ENCODE measurements around the gene ZNF784.

The ZNF784 gene

DNA sequence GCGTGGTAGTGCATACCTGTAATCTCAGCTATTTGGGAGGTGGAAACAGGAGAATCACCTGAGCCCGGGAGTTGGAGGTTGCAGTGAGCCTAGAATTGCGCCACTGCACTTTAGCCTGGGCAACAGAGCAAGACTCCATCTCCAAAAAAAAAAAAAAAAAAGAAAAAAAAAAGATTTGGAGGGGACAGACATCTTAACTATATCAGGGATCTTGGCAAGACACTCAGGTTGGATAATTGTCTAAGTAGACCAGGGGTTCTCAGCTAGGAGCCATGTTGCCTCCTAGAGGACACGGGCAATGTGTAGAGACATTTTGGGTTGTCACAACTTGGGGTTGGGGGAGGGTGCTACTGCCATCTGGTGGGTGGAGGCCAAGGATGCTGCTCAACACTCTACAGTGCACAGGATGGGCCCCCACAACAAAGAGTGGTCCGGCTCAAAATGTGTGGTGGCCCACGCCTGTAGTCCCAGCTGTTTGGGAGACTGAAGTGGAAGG lies 14.5 kb upstream of the ZNF784 start:
- Histone ChIP-seq H3K79me2 (peaks cover 32% of the 10 kb centered on the region), H3K4me2 (ENCODE audit: low read length) (no peak overlapping the region), H3K27ac (peak overlapping the region; percentile 99), H3K4me3 (ENCODE audit: low read depth, low read length) (no peak overlapping the region), H3K4me1 (peaks cover 37% of the 10 kb centered on the region), H3K36me3 (ENCODE audit: control insufficient read depth, insufficient read depth, low read length) (no peaks in the 10 kb centered on the region), H2AFZ (no peak overlapping the region), H3K9me3 (ENCODE audit: control insufficient read depth, low read length) (no peaks in the 10 kb centered on the region), H3K9ac (no peak overlapping the region), H3K27me3 (ENCODE audit: control insufficient read depth, insufficient read depth, low read length) (no peaks in the 10 kb centered on the region)
- TF ChIP-seq, protein P1, sequence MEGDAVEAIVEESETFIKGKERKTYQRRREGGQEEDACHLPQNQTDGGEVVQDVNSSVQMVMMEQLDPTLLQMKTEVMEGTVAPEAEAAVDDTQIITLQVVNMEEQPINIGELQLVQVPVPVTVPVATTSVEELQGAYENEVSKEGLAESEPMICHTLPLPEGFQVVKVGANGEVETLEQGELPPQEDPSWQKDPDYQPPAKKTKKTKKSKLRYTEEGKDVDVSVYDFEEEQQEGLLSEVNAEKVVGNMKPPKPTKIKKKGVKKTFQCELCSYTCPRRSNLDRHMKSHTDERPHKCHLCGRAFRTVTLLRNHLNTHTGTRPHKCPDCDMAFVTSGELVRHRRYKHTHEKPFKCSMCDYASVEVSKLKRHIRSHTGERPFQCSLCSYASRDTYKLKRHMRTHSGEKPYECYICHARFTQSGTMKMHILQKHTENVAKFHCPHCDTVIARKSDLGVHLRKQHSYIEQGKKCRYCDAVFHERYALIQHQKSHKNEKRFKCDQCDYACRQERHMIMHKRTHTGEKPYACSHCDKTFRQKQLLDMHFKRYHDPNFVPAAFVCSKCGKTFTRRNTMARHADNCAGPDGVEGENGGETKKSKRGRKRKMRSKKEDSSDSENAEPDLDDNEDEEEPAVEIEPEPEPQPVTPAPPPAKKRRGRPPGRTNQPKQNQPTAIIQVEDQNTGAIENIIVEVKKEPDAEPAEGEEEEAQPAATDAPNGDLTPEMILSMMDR (IDR thresholded peaks at IDR 0.05): peak; percentile 26

DNA sequence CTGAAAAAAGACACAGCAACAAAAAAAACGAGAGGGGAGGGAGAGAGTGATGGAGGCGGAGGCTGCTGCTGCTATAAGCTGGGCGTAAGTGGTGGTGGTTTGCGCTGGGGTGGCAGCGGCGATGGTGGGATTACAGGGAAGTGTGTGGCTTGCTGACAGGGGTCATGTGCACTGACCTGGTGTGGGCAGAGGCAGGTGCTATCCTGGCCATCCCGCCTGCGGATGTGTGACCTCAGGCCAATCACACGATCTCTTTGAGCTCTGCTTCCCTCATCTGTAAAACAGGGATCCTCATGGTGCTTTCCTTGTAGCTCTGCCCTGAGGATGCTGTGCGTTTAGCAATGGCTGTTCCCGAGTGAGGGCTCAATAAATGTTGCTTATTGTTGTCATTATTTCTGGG lies 13.2 kb upstream of the ZNF784 start:
- H3K4me3 ChIP-seq (ENCODE audit: low read depth, low read length): no peak overlapping the region
- H3K27me3 ChIP-seq (ENCODE audit: control insufficient read depth, insufficient read depth, low read length): no peaks in the 10 kb centered on the region
- peaks cover 32% of the 10 kb centered on the region for H3K79me2 ChIP-seq
- H3K27ac ChIP-seq: no peak overlapping the region
- H3K36me3 ChIP-seq (ENCODE audit: control insufficient read depth, insufficient read depth, low read length): no peaks in the 10 kb centered on the region
- H2AFZ ChIP-seq: no peak overlapping the region
- no peaks in the 10 kb centered on the region for H3K9me3 ChIP-seq (ENCODE audit: control insufficient read depth, low read length)
- H3K9ac ChIP-seq: no peak overlapping the region
- peaks cover 34% of the 10 kb centered on the region for H3K4me1 ChIP-seq
- peak overlapping the region; percentile 32 for H3K4me2 ChIP-seq (ENCODE audit: low read length)
- TF ChIP-seq, protein P1 (IDR thresholded peaks at IDR 0.05): no peak

DNA sequence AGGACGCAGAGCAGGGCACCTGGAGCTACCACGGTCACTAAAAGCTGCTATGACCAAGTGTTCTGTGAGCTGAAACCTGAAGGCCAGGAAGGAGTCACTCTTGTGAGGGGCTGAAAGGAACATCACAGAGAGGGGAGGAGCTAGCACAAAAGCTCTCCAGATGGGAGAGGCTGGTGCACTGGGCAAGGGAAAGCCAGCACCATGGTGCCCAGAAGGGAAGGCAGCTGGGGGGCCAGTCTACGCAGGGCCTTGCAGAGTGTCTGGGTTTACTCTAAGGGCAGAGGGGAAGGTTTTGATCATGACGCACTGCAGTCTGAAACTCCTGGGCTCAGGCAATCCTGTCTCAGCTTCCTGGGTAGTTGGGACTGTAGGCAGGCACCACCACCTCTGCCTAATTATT lies 12.4 kb upstream of the ZNF784 start:
- Histone ChIP-seq H3K36me3 (ENCODE audit: control insufficient read depth, insufficient read depth, low read length) (no peaks in the 10 kb centered on the region), H2AFZ (no peak overlapping the region), H3K4me1 (peaks cover 34% of the 10 kb centered on the region), H3K27ac (peak overlapping the region; percentile 100), H3K4me2 (ENCODE audit: low read length) (peak overlapping the region; percentile 89), H3K9me3 (ENCODE audit: control insufficient read depth, low read length) (no peaks in the 10 kb centered on the region), H3K27me3 (ENCODE audit: control insufficient read depth, insufficient read depth, low read length) (no peaks in the 10 kb centered on the region), H3K4me3 (ENCODE audit: low read depth, low read length) (peak overlapping the region; percentile 100), H3K79me2 (peaks cover 32% of the 10 kb centered on the region), H3K9ac (no peak overlapping the region)
- TF ChIP-seq, protein P1 (IDR thresholded peaks at IDR 0.05): no peak

DNA sequence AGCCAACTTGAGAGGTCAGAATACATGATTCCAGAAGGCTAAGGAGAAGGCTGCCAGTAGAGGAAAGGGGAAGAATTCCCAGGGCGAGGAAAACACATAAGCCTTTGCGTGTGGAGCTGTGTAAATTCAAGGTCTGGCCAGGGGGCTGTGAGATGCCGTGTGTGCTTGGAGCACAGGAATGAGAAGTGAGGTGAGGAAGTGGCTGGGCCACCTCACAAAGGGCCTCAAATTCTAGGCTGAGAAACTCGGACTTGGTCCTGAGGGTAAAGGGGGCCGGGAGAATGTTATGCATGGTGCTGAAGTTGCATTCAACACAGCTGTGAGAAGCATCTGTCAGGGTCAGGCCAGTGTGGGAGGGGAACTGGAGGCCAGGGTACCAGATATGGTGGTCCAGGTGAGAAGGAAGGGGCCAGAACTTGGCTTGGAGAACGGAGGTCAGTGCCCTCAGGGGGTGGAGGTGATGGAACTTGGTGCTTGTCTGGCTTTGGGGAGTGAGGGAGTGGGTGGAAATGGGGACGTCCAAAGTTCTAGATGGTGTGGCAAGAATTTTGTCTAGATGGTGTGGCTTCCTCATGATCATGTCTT lies 11.6 kb upstream of the ZNF784 start:
- H3K4me3 ChIP-seq (ENCODE audit: low read depth, low read length): peak overlapping the region; percentile 100
- TF ChIP-seq, protein P1 (IDR thresholded peaks at IDR 0.05): no peak
- H3K9me3 ChIP-seq (ENCODE audit: control insufficient read depth, low read length): no peaks in the 10 kb centered on the region
- H3K36me3 ChIP-seq (ENCODE audit: control insufficient read depth, insufficient read depth, low read length): no peaks in the 10 kb centered on the region
- peaks cover 32% of the 10 kb centered on the region for H3K79me2 ChIP-seq
- peaks cover 38% of the 10 kb centered on the region for H3K4me1 ChIP-seq
- peak overlapping the region; percentile 89 for H3K4me2 ChIP-seq (ENCODE audit: low read length)
- peak overlapping the region; percentile 100 for H3K9ac ChIP-seq
- no peak overlapping the region for H2AFZ ChIP-seq
- H3K27ac ChIP-seq: peak overlapping the region; percentile 100
- H3K27me3 ChIP-seq (ENCODE audit: control insufficient read depth, insufficient read depth, low read length): no peaks in the 10 kb centered on the region

DNA sequence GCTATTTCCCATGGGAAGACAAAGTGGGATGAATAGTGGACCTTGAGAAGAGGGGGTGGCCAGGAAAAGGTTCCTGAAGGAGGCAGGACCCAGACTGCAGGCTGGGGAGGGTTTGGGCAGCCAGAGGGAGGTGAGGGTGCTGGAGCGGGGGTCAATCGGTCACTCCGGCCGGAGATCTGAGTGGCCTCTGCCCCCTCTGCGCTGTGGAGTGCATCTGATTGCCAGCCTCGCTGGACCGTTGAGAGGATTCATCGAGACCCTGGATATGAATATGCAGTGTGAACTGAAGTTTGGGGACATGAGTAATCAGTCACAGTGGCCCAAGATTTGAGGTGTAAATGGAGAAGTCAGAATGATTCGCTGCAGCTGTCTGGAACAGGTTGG lies 11.0 kb upstream of the ZNF784 start:
- Histone ChIP-seq H3K9me3 (ENCODE audit: control insufficient read depth, low read length) (no peaks in the 10 kb centered on the region), H3K4me3 (ENCODE audit: low read depth, low read length) (peak overlapping the region; percentile 100), H2AFZ (peak overlapping the region; percentile 88), H3K27ac (peak overlapping the region; percentile 100), H3K36me3 (ENCODE audit: control insufficient read depth, insufficient read depth, low read length) (no peaks in the 10 kb centered on the region), H3K4me2 (ENCODE audit: low read length) (peak overlapping the region; percentile 89), H3K27me3 (ENCODE audit: control insufficient read depth, insufficient read depth, low read length) (no peaks in the 10 kb centered on the region), H3K9ac (peak overlapping the region; percentile 100), H3K79me2 (peaks cover 32% of the 10 kb centered on the region), H3K4me1 (peaks cover 34% of the 10 kb centered on the region)
- TF ChIP-seq, protein P1 (IDR thresholded peaks at IDR 0.05): no peak

Data from parathyroid adenoma (tissue), 2 donors.